ENCODE measurements around the gene FAM168A.

Gene FAM168A

GRCh38 chr11:73556966-73557365 lies 40.9 kb downstream of the FAM168A start:
- DNase-seq (ENCODE audit: low read depth in 3 of 3), result no peak

DNA sequence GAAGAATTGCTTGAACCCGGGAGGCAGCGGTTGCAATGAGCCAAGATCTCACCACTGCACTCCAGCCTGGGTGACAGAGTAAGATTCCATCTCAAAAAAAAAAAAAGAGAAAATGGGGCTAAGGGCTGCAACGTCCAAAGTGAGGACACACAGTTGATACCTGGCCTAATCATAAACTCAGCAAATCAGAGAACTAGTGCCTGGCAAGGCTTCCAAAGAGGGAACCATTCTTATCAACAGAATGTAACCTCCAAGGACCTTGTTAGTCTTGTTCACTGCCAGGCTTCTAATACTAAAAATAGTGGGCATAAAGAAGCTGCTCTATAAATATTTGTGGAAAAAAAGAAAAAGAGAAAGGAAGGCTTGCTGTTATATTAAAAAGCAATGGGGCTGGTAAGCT lies 42.3 kb downstream of the FAM168A start:
- DNase-seq (ENCODE audit: low read depth in 3 of 3), result no peak

DNA sequence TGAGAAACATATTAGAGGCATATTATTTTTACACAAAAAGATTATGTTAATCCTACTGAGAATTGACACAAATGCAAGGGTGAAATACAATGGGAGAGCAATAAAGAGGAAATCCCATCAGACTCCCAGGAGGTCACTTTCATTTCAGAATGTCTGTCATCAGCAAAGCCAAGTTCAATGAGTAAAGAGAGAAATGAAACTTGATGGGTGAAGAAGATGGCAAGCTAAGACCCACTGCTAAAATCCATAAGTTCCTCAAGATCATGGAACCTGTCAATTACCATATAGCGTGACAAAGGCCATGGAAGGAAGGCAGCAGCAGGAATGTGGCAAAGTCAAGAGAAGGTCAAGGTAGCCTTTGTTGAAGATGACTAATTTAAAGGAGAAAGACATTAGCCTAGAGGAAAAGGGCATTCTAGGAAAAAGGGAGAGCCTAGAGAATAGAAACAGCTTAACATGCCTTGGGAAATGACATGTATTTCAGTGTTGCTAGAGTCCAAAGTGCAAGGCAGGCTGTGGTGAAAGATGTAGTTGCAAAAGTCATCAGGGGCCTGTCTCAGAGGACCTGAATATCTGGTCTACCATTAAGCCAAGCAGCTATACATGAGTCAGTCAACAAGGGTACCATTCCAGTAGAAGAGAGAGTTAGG lies 43.1 kb downstream of the FAM168A start:
- no peak for DNase-seq (ENCODE audit: low read depth in 3 of 3)

- no peak for DNase-seq (ENCODE audit: low read depth in 3 of 3)
These were observed 44.6 kb downstream of the FAM168A start for GRCh38 chr11:73553266-73553665.

GRCh38 chr11:73551677-73552076 lies 46.2 kb downstream of the FAM168A start:
- DNase-seq (ENCODE audit: low read depth in 3 of 3), result no peak

GRCh38 chr11:73549376-73549775 lies 48.5 kb downstream of the FAM168A start:
- no peak for DNase-seq (ENCODE audit: low read depth in 3 of 3)

DNA sequence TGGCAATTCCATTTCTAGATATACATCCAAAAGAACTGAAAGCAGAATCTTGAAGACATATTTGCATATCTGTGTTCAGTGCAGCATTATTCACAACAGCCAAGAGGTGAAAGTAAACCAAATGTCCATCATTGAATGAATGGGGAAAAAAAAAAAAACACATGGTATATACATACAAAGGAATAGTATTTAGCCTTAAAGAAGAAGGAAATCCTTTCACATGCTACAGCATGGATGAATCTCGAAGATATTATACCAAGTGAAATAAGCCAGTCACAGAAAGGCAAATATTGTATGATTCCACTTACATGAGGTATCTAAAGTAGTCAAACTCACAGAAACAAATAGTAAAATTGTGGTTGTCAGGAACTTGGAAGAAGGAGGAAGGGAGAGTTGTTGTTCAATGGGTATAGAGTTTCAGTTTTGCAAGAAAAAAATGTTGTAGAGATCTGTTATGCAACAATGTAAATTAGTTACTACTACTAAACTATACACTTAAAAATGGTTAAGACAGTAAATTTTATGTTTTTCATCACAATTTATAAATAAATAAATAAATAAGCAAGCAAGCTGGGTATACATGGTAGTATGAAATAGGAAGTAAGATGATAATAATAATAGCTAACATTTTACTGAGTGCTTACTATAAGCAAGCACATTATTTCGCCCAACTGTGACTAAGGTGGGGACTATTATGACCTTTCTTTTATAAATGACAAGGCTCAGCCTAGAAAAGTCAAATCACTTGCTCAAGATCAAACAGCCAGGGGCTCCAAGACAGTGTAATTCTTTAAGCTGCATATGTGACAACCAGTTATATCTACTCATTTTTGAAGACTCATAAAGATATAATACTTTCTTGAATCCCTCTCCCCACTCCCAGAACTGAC lies 50.0 kb downstream of the FAM168A start:
- DNase-seq (ENCODE audit: low read depth in 3 of 3), result no peak

DNA sequence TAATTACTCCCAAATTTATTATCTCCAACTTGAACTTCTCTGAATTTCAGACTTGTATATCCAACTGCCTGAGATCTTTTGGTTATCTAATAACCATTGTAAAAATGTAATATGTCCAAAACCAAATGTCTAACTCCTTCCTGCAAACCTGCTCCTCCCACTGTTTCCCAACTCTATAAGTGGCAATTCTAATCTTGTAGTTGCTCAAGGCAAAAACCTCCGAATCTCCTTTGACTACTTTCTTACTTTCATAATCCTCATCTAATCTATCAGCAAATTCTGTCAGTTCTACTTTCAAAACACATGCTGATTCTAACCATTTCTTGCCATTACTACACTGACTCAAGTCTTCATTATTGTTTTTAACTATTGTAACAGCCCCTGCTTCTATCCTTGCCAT lies 55.7 kb downstream of the FAM168A start:
- DNase-seq (ENCODE audit: low read depth in 3 of 3), result no peak

DNA sequence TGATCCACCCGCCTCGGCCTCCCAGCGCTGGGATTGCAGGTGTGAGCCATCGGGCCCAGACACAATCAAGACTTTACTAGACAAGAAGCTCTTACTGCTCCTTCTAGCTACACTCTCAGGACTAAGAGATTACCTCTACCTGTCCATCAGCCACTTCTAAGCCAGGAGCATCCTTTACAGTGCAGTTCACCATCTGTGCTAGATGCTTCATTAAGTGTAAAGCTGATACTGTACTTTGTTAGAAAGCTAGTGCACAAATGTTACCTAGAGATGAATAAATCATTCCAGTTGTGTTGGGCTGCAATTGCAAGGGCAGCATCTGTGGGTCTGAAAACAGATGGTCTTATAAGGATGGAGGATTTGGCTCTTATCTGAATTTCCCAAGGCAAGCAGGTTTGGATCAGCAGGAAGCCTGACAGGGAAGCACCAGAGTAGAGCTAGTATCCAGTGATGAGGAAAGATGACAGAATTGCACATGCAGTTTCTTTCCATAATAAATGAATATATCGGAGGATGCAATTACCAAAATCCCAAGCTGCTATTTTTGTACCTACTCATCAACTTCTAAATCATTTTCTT lies 58.3 kb downstream of the FAM168A start:
- no peak for DNase-seq (ENCODE audit: low read depth in 3 of 3)

GRCh38 chr11:73538381-73538872 lies 59.5 kb downstream of the FAM168A start:
- DNase-seq (ENCODE audit: low read depth in 3 of 3), result no peak

DNA sequence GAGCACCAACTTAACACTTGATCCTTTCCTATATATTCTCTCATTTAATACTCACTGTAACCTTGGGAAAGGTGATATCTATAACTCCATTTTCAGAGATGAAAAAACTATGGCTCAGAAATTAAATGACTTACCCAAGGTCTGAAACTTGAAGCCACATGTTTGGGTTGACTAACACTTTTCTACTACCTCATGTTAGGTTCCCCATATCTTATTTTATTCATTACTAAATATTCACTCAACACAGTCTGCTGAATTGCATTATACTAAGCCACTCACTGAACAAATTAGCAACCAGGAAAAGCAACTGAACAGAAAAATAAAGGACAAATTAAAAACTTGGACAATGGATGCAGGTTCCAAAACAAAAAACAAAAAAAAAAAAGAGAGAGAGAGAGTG lies 59.9 kb downstream of the FAM168A start:
- no peak for DNase-seq (ENCODE audit: low read depth in 3 of 3)

DNA sequence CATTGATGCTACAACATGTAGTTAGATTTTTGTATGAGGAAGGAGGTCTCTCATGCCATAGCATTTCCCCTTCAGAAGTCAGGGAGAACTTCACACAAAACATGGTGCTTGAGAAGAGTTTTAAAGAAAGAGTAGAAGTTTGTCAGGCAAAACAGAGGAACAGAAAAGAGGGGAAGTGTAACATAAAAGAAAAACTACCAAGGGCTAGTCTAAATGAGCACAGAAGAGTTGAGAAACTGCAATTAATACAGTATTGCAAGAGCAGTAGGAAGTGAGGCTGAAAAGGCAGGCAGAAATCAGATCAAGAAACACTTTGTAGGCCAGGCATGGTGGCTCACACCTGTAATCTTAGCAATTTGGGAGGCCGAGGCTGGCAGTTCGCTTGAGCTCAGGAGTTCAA lies 61.0 kb downstream of the FAM168A start:
- no peak for DNase-seq (ENCODE audit: low read depth in 3 of 3)

DNA sequence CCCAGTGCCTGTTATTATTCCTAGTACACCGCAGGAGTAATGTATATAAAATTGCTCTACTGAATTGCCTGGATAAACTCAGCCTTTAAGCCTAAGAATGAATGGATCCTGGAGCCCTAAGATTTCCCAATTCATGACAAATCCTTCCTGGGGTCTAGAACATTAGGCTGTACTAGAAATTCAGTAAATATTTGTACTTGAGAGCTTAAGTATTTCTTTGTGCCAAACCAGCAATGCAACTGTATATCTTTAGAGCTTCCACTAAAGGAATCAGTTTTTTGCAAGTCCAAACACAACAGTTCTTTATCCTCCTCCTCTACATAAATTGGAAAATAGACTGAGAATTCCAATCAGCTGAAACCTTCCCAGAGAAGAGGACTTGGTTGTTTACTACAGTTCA lies 65.6 kb downstream of the FAM168A start:
- no peak for DNase-seq (ENCODE audit: low read depth in 3 of 3)

DNA sequence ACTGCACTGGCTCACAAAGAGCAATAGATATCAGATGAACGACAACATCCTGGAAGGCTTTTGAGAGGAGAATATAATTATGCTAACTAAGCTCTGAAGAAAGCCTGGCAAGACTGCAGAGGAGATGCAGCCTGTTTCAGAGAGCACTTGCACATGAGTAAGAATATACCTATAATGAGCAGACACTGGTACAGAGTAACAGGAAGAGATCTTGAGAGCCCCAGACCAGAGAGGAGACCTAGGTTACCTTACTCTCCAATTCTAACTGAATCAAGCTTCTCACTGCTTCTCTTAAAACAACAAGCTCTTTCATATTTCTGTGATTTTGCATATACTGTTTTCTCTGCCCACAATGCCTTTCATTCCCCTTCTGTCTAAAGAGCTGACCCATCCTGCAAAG lies 66.5 kb downstream of the FAM168A start:
- DNase-seq (ENCODE audit: low read depth in 3 of 3), result no peak

DNA sequence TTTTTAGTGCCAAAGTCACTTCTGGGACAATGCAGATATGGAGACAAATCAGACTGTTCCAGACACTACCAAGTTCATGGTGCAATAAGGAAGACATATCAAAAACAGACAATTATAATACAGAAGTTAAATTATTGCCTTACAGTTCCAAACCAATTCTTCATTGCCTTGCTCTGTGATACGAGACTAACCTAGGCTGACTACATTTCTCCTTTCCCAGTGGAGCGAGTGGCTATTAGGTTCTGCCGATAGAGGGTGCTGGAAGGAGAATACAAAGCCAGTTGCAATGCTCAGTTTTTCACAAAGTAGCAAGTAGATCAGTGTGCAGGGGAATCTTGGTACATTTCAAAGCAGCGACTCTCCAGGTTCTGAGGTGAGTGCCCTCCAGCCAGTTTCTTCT lies 67.8 kb downstream of the FAM168A start:
- DNase-seq (ENCODE audit: low read depth in 3 of 3), result no peak

DNA sequence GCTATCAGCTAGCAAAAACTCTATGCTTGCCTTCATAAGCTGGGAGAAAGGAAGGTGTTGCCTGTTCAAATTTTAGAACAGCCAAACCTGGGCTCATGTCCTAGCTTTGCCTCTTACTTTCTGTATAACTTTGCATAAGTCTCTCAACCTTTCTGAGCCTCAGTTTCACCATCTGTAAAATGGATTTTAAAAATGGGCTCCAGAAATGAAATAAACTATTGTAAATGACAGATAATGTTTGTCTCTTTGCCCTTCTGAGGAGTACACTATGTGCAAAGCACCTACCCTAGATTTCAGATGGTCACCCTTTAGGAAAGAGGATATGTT lies 68.7 kb downstream of the FAM168A start:
- DNase-seq (ENCODE audit: low read depth in 3 of 3), result no peak

- DNase-seq (ENCODE audit: low read depth in 3 of 3), result no peak
These were observed 69.3 kb downstream of the FAM168A start for GRCh38 chr11:73528483-73529203.

DNA sequence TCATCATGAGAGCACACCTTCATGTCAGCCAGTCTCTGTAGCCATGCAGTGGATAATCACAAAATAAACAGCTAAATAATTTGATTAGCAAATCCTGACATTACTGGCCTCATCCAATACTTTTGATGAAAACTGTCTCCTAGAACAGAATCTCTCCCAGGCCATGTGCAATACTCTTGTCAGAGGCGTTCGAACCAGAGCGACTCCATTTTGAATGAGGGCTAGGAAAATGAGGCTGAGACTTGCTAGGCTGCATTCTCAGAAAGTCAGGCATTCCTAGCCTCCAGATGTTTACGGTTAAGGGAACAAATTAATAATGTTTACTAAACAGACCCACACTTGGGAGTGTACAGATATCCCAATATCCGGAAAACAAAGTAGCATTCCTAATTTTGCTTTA lies 69.9 kb downstream of the FAM168A start:
- DNase-seq (ENCODE audit: low read depth in 3 of 3), result no peak

GRCh38 chr11:73525611-73526010 lies 72.3 kb downstream of the FAM168A start:
- no peak for DNase-seq (ENCODE audit: low read depth in 3 of 3)

DNA sequence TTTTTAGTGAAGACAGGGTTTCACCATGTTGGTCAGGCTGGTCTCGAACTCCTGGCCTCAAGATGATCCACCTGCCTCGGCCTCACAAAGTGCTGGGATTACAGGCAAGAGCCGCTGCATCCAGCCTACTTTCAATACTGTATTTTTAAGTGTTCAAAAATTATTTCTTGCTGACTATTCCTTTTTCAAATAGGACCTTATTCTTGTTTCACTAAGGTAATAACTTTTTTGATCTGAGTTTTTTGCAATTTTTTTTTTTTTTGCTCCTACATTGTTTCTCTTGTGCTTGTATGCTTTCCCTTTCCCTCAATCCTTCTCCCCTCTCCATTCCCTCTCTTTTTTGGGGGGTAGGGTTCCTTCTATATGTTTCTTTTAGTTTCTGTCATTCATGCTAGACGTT lies 73.1 kb downstream of the FAM168A start:
- DNase-seq (ENCODE audit: low read depth in 3 of 3), result no peak

DNA sequence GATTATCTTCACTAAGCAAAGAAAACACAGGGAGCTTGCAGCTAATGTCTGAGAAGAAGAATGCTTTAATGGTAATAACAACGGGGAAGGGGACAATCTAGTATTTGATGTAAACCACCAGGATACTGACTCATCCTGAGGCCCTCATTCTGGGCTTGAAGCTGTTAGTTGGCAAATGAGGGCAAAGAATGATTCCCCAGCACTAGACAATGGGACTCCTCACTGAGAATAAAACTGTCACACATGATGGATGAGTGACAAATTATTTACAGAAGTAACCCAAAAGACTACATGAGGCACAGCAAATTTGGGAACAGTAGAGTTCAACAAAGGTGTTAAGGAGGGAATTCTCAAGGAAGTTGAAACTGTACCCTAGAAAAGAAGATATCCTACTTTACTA lies 76.3 kb downstream of the FAM168A start:
- no peak for DNase-seq (ENCODE audit: low read depth in 3 of 3)

DNA sequence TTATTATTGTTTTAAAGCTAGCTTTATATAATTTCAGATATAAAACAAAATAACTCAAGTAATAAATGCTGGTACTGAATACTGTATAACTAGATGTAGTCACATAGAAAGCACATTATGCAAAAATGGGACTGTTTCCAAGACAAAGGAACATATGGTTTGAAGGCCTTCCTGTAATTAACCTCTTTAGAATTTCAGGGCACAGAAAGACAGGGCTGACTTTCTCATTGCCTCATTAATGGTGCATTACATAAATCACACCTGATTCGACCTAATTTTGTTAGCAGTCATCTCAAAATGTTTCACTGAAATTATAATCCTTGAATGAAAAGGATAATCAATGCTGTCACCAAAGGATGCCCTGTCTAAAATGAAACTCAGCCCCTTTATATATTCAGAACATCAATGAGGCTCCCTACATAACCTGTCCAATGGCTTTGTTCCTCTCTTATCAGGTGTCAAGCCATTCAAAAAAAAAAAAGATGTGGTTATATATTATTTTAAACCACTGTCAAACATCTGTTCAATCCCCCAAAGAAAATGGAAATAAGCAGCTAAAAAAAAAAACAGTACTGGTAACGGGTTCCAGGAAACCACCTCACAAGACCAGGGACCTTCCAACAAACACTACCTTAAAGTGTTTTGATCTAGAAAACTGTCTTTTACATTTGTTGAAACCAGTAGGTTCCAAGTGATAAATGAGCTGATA lies 77.4 kb downstream of the FAM168A start:
- DNase-seq (ENCODE audit: low read depth in 3 of 3), result no peak

All from stimulated activated CD4-positive, alpha-beta T cell treated with anti-CD3 and anti-CD28 coated beads, TNF-alpha, amount 100 ng/mL, for 4 hours (primary cell).